Esophagus muscularis mucosa (tissue), 4 donors: ENCODE data around the gene FDX1.

Experiments used
- EP300 ChIP-seq: sonication (generic); formaldehyde crosslinking; IDR thresholded peaks from one replicate; pipeline ENCODE4 v1.6.1; 2017; ENCODE audit warnings: antibody characterized with exemption
- POLR2A ChIP-seq: fragments of 450-650 bp; IDR thresholded peaks from one replicate; pipeline ENCODE4 v1.6.1; 2017; ENCODE audit warnings: antibody characterized with exemption, moderate library complexity, mild to moderate bottlenecking, low read depth
- TF ChIP-seq, protein P1 (sequence below), 3 experiments: fragments of 200-600 bp in 2 of 3; fragments of 450-650 bp in 1 of 3; sonication (generic) in 2 of 3; IDR thresholded peaks; one replicate each; pipeline ENCODE4 v1.5.1; 2017 to 2019; ENCODE audit warnings: antibody characterized with exemption in 3 of 3, mild to moderate bottlenecking in 2 of 3, moderate library complexity in 1 of 3

DNA sequence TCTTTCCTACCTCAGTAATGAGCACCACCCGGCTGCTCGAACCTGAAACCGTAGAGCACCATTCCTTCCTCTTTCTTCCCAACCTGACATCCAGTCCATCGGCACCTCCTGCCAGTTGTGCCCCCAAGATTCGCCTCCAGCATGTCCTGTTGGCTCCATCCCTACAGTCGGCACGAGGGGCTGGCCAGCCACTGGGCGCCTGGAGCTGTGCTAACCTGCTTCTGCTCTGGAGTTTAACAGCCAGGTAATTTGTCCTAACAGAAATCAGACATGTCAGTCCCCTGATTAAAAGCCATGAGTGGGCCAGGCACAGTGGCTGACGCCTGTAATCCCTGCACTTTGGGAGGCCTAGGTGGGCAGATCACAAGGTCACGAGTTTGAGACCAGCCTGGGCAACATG lies 16.8 kb downstream of the FDX1 start:
- TF ChIP-seq, protein P1, sequence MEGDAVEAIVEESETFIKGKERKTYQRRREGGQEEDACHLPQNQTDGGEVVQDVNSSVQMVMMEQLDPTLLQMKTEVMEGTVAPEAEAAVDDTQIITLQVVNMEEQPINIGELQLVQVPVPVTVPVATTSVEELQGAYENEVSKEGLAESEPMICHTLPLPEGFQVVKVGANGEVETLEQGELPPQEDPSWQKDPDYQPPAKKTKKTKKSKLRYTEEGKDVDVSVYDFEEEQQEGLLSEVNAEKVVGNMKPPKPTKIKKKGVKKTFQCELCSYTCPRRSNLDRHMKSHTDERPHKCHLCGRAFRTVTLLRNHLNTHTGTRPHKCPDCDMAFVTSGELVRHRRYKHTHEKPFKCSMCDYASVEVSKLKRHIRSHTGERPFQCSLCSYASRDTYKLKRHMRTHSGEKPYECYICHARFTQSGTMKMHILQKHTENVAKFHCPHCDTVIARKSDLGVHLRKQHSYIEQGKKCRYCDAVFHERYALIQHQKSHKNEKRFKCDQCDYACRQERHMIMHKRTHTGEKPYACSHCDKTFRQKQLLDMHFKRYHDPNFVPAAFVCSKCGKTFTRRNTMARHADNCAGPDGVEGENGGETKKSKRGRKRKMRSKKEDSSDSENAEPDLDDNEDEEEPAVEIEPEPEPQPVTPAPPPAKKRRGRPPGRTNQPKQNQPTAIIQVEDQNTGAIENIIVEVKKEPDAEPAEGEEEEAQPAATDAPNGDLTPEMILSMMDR (IDR thresholded peaks at IDR 0.05), result no peak
- TF ChIP-seq EP300 (no peak), POLR2A (no peak)
